Inflammatory macrophage (primary cell): ENCODE measurements around the gene ANKRD30A.
"Not testable (repeated sequence)": the region's sequence is repeated elsewhere in the genome, so short reads cannot be mapped to it uniquely, and the experiment has no call there.

ENCODE experiments used
- DNase-seq, 2 donors: peaks; one replicate each; pipeline ENCODE4 v3.0.0-alpha.2; 2020 to 2022
- total RNA-seq, 18 experiments: gene quantifications; one replicate each; lab custom pipeline; 2026; ENCODE audit warnings: mixed read lengths in 6 of 18, inconsistent platforms in 2 of 18; lab: John Stamatoyannopoulos, UW

ANKRD30A gene
- total RNA-seq: 0 to 0.22 (median 0.02) reads per million in 18 experiments

- DNase-seq: no peak
Measured at GRCh38 chr10:37125191-37125732, at the start of gene ANKRD30A. Gene ANKRD30A (plus strand): TSS chr10:37125598. CDS start chr10:37125788, 190 bp downstream.

GRCh38 chr10:37076083-37076482, 49.3 kb upstream of the ANKRD30A start:
- not testable (repeated sequence) for DNase-seq

GRCh38 chr10:37095792-37096573, 29.4 kb upstream of the ANKRD30A start:
- DNase-seq: no peak

- no peak for DNase-seq
Measured at GRCh38 chr10:37101261-37101660, 24.1 kb upstream of the ANKRD30A start.

- no peak for DNase-seq
Measured at GRCh38 chr10:37109000-37109399, 16.4 kb upstream of the ANKRD30A start.

GRCh38 chr10:37124532-37124931, 866 bp upstream of the ANKRD30A start:
- DNase-seq: no peak

GRCh38 chr10:37125921-37126320, 523 bp downstream of the ANKRD30A start:
- no peak for DNase-seq

DNA sequence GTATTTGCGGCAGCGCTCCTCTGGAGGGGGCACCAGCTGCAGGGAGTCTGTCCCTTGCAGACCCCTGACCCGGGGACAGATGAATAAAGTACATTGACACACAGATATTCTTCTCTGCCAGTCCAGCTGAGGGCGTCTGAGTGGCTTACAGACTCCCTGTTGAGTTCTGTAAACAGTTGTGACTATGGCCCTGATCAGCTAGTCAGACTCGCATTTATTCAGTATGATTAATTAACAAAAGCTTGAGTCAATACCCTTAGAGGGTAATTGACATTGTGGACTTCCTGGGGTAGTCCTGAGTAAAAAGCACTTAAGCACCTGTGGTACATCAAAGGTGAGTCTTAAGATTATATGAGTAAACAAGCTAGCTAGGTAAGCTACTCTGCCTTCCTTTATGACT, 21.0 kb downstream of the ANKRD30A start:
- DNase-seq: no peak

- not testable (repeated sequence) for DNase-seq
Measured at GRCh38 chr10:37162430-37162829, 37.0 kb downstream of the ANKRD30A start.

- not testable (repeated sequence) for DNase-seq
Measured at GRCh38 chr10:37171945-37172344, 46.5 kb downstream of the ANKRD30A start.

DNA sequence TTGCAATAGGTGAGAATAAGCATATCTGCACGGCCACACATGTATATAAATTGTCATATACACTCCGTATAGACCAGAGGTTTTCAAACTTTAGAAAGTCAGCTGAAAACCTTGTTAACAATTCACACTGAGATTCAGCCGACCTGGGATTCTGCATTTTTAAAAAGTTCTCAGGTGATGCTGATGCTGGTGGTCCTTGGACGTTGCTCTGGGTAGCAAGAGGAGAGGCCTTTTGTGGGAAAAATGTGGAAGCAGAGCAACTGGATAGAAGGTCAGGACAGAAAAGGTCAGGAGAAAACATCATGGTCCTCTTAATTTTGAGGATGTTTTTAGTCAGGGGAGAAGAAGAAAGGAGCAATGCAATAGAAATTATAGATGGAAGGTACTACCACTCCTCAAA, 52.9 kb downstream of the ANKRD30A start:
- DNase-seq: not testable (repeated sequence)

DNA sequence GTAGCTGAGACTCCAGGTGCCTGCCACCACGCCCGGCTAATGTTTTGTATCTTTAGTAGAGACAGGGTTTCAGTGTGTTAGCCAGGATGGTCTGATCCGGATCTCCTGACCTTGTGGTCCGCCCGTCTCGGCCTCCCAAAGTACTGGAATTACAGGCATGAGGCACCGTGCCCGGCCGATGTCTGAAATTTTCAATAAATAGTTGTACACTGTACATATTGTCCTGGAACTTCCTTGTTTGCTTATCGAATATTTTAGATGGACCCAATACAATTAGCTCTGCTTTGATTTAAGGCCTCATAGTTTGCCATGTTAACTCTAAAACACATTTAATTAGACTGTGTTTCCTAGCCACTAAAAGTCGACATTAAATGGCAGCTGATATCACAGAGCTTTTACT, 57.3 kb downstream of the ANKRD30A start:
- DNase-seq: not testable (repeated sequence)

DNA sequence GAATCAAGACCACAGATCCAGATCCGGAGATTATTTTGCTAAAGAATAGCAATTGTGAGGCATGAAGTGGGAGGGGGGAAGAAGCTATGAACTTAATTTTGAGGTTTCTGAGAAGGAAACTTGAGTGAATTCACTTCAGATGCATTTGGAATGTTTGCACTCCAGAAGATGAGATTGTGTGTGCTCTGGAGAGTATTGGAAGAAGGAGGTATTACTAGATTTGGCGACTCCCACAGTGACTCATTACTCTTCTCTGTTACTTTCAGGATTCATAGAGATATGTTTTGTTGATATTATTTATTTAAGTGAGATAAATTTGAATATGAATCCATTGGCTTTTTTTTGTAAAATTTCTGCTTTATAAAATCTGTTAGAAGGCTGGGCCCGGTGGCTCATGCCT, 80.7 kb downstream of the ANKRD30A start:
- DNase-seq: no peak

DNA sequence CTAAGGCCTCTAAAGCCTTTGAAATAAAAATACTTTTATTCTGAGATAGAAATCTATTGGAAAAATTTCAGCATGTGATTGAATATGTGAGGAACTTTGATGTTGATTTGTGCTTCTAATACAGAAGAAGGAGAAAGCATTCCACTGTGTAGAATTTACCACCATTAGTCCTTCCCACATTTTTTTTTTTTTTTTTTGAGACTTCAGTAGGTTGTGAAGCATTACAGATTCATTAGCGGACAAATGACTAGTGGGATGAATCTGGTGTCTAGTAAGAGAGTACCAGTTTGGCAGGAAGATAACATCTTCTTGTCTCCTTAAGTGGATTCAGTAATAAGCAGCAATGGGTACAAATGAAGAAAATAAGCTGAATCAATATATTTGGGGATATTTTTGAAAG, 95.5 kb downstream of the ANKRD30A start:
- DNase-seq: no peak

- no peak for DNase-seq
Measured at GRCh38 chr10:37222046-37222445, 96.6 kb downstream of the ANKRD30A start.

- DNase-seq: no peak
Measured at GRCh38 chr10:37225163-37225562, 99.8 kb downstream of the ANKRD30A start.

GRCh38 chr10:37226524-37226923, 101.1 kb downstream of the ANKRD30A start:
- DNase-seq: no peak

DNA sequence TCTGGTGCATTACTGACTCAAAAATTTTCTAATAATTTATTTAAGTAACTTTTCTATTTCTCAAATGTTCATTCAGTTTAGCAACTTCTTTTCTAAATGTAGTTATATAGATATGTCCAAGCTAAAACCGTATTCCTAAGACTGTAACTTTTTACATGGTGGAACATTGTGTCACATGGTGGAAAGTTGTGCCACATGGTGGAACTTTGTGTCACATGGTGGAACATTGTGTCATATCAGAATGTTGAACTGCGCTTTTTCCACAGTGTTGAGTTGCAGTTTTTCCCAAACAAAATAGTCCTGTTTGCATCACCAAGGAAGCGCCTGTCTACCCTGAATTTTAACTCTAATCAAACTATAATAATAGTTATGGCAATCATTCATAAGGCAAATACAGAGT, 109.3 kb downstream of the ANKRD30A start:
- no peak for DNase-seq

GRCh38 chr10:37236093-37236492, 110.7 kb downstream of the ANKRD30A start:
- DNase-seq: no peak

- no peak for DNase-seq
Measured at GRCh38 chr10:37240223-37240622, 114.8 kb downstream of the ANKRD30A start.

DNA sequence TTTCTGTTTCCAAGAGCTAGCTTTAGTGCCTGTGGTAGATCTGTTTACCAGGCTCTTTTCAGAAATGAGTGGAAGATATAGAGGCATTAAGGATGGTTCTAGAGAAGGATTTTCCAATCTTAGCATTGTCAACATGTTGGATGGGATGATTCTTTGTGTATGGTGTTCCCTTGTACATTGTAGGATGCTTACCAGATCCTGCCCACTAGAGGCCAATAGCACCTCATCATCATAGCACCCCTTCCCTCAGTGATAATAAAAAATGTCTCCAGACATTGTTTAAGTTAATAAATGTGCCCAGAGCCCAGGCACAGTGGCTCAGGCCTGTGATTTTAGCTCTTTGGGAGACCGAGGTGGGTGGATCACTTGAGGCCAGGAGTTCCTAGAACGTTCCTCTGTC, 121.2 kb downstream of the ANKRD30A start:
- no peak for DNase-seq

- not testable (repeated sequence) for DNase-seq
Measured at GRCh38 chr10:37255837-37256236, 130.4 kb downstream of the ANKRD30A start.

GRCh38 chr10:37263304-37263703, 137.9 kb downstream of the ANKRD30A start:
- no peak for DNase-seq

GRCh38 chr10:37268266-37268665, 142.9 kb downstream of the ANKRD30A start:
- no peak for DNase-seq
